GM15510 (cell line): ENCODE measurements around the gene SORCS2.

Source experiments
- POLR2A ChIP-seq: IDR thresholded peaks from 3 replicates; pipeline ENCODE4 v1.6.1; 2011; ENCODE audit warnings: borderline replicate concordance; ENCODE audit not compliant: insufficient read length; ENCODE audit errors: extremely low read depth

Gene SORCS2

GRCh38 chr4:7156328-7156727, 36.0 kb upstream of the SORCS2 start:
- TF ChIP-seq POLR2A: no peak

GRCh38 chr4:7156761-7157488, 35.4 kb upstream of the SORCS2 start:
- TF ChIP-seq POLR2A: no peak

GRCh38 chr4:7157666-7158065, 34.7 kb upstream of the SORCS2 start:
- no peak for TF ChIP-seq POLR2A

- TF ChIP-seq POLR2A: no peak
Observed at GRCh38 chr4:7158081-7158750, 34.1 kb upstream of the SORCS2 start.

GRCh38 chr4:7158991-7159390, 33.3 kb upstream of the SORCS2 start:
- TF ChIP-seq POLR2A: no peak

GRCh38 chr4:7159923-7160322, 32.4 kb upstream of the SORCS2 start:
- TF ChIP-seq POLR2A: no peak

GRCh38 chr4:7160439-7160838, 31.9 kb upstream of the SORCS2 start:
- TF ChIP-seq POLR2A: no peak

GRCh38 chr4:7160951-7161440, 31.3 kb upstream of the SORCS2 start:
- TF ChIP-seq POLR2A: no peak

GRCh38 chr4:7161721-7162214, 30.6 kb upstream of the SORCS2 start:
- no peak for TF ChIP-seq POLR2A

GRCh38 chr4:7165874-7166201, 26.5 kb upstream of the SORCS2 start:
- TF ChIP-seq POLR2A: no peak

- TF ChIP-seq POLR2A: no peak
Observed at GRCh38 chr4:7166237-7166636, 26.1 kb upstream of the SORCS2 start.

GRCh38 chr4:7166981-7167700, 25.2 kb upstream of the SORCS2 start:
- no peak for TF ChIP-seq POLR2A

GRCh38 chr4:7167706-7168105, 24.6 kb upstream of the SORCS2 start:
- no peak for TF ChIP-seq POLR2A

GRCh38 chr4:7168106-7168505, 24.2 kb upstream of the SORCS2 start:
- TF ChIP-seq POLR2A: no peak

- no peak for TF ChIP-seq POLR2A
Observed at GRCh38 chr4:7169134-7169533, 23.2 kb upstream of the SORCS2 start.
